ENCODE measurements around the gene AGT.

AGT gene

GRCh38 chr1:230713915-230714764, at the start of gene AGT:
Gene AGT, minus strand, starts transcription at chr1:230714122. Its CDS starts 3,299 bp downstream, at chr1:230710823.
- H3K27ac ChIP-seq (ENCODE audit: low read depth, low read length), result no peak within 1 kb of the TSS
- H3K27me3 ChIP-seq (ENCODE audit: control insufficient read depth in 1 of 2, insufficient read depth in 2 of 2, low read length in 2 of 2), result no peaks in the 10 kb centered on the region
- peaks cover 12 to 16% of the 10 kb centered on the region in 2 donors for H3K4me1 ChIP-seq (ENCODE audit: control insufficient read depth in 1 of 2, insufficient read depth in 2 of 2, low read length in 2 of 2)
- no peak within 1 kb of the TSS for H3K9ac ChIP-seq (ENCODE audit: low read depth in 1 of 2, low read length in 2 of 2)
- no peaks in the 10 kb centered on the region for H3K9me3 ChIP-seq (ENCODE audit: control insufficient read depth in 1 of 2, low read length in 2 of 2)
- H3K4me3 ChIP-seq (ENCODE audit: low read depth in 1 of 2, low read length in 2 of 2), result no peak within 1 kb of the TSS
- H3K36me3 ChIP-seq (ENCODE audit: control insufficient read depth in 1 of 2, insufficient read depth in 2 of 2, low read length in 2 of 2), result no peaks in the 10 kb centered on the region

- no peak overlapping the region for H3K4me3 ChIP-seq (ENCODE audit: low read depth in 1 of 2, low read length in 2 of 2)
- H3K9ac ChIP-seq (ENCODE audit: low read depth in 1 of 2, low read length in 2 of 2), result no peak overlapping the region
- no peak overlapping the region for H3K27ac ChIP-seq (ENCODE audit: low read depth, low read length)
Observed at GRCh38 chr1:230761443-230762167, 47.7 kb upstream of the AGT start.

GRCh38 chr1:230760360-230760827, 46.5 kb upstream of the AGT start:
- H3K4me1 ChIP-seq (ENCODE audit: control insufficient read depth in 1 of 2, insufficient read depth in 2 of 2, low read length in 2 of 2), result no peaks in the 10 kb centered on the region
- H3K4me3 ChIP-seq (ENCODE audit: low read depth in 1 of 2, low read length in 2 of 2), result no peak overlapping the region
- H3K9ac ChIP-seq (ENCODE audit: low read depth in 1 of 2, low read length in 2 of 2), result no peak overlapping the region
- no peaks in the 10 kb centered on the region for H3K9me3 ChIP-seq (ENCODE audit: control insufficient read depth in 1 of 2, low read length in 2 of 2)
- H3K27me3 ChIP-seq (ENCODE audit: control insufficient read depth in 1 of 2, insufficient read depth in 2 of 2, low read length in 2 of 2), result peaks cover 0 to 3% of the 10 kb centered on the region in 2 donors
- no peak overlapping the region for H3K27ac ChIP-seq (ENCODE audit: low read depth, low read length)
- H3K36me3 ChIP-seq (ENCODE audit: control insufficient read depth in 1 of 2, insufficient read depth in 2 of 2, low read length in 2 of 2), result no peaks in the 10 kb centered on the region

More at GRCh38 chr1:230761443-230762167, 47.7 kb upstream of the AGT start:
- H3K36me3 ChIP-seq (ENCODE audit: control insufficient read depth in 1 of 2, insufficient read depth in 2 of 2, low read length in 2 of 2), result no peaks in the 10 kb centered on the region
- H3K9me3 ChIP-seq (ENCODE audit: control insufficient read depth in 1 of 2, low read length in 2 of 2), result no peaks in the 10 kb centered on the region
- H3K27me3 ChIP-seq (ENCODE audit: control insufficient read depth in 1 of 2, insufficient read depth in 2 of 2, low read length in 2 of 2), result peaks cover 0 to 3% of the 10 kb centered on the region in 2 donors
- H3K4me1 ChIP-seq (ENCODE audit: control insufficient read depth in 1 of 2, insufficient read depth in 2 of 2, low read length in 2 of 2), result no peaks in the 10 kb centered on the region

GRCh38 chr1:230759369-230760065, 45.6 kb upstream of the AGT start:
- H3K9me3 ChIP-seq (ENCODE audit: control insufficient read depth in 1 of 2, low read length in 2 of 2), result no peaks in the 10 kb centered on the region
- peaks cover 0 to 3% of the 10 kb centered on the region in 2 donors for H3K27me3 ChIP-seq (ENCODE audit: control insufficient read depth in 1 of 2, insufficient read depth in 2 of 2, low read length in 2 of 2)
- no peak overlapping the region for H3K9ac ChIP-seq (ENCODE audit: low read depth in 1 of 2, low read length in 2 of 2)
- H3K4me1 ChIP-seq (ENCODE audit: control insufficient read depth in 1 of 2, insufficient read depth in 2 of 2, low read length in 2 of 2), result no peaks in the 10 kb centered on the region
- H3K4me3 ChIP-seq (ENCODE audit: low read depth in 1 of 2, low read length in 2 of 2), result no peak overlapping the region
- no peaks in the 10 kb centered on the region for H3K36me3 ChIP-seq (ENCODE audit: control insufficient read depth in 1 of 2, insufficient read depth in 2 of 2, low read length in 2 of 2)
- H3K27ac ChIP-seq (ENCODE audit: low read depth, low read length), result no peak overlapping the region

- no peaks in the 10 kb centered on the region for H3K36me3 ChIP-seq (ENCODE audit: control insufficient read depth in 1 of 2, insufficient read depth in 2 of 2, low read length in 2 of 2)
- H3K9me3 ChIP-seq (ENCODE audit: control insufficient read depth in 1 of 2, low read length in 2 of 2), result no peaks in the 10 kb centered on the region
- H3K4me3 ChIP-seq (ENCODE audit: low read depth in 1 of 2, low read length in 2 of 2), result no peak overlapping the region
- no peak overlapping the region for H3K9ac ChIP-seq (ENCODE audit: low read depth in 1 of 2, low read length in 2 of 2)
- H3K27ac ChIP-seq (ENCODE audit: low read depth, low read length), result no peak overlapping the region
- peaks cover 0 to 3% of the 10 kb centered on the region in 2 donors for H3K27me3 ChIP-seq (ENCODE audit: control insufficient read depth in 1 of 2, insufficient read depth in 2 of 2, low read length in 2 of 2)
- no peaks in the 10 kb centered on the region for H3K4me1 ChIP-seq (ENCODE audit: control insufficient read depth in 1 of 2, insufficient read depth in 2 of 2, low read length in 2 of 2)
Observed at GRCh38 chr1:230758709-230759368, 44.9 kb upstream of the AGT start.

GRCh38 chr1:230757856-230758708, 44.2 kb upstream of the AGT start:
- Histone ChIP-seq H3K27ac (ENCODE audit: low read depth, low read length) (no peak overlapping the region), H3K4me1 (ENCODE audit: control insufficient read depth in 1 of 2, insufficient read depth in 2 of 2, low read length in 2 of 2) (no peaks in the 10 kb centered on the region), H3K4me3 (ENCODE audit: low read depth in 1 of 2, low read length in 2 of 2) (no peak overlapping the region), H3K27me3 (ENCODE audit: control insufficient read depth in 1 of 2, insufficient read depth in 2 of 2, low read length in 2 of 2) (no peaks in the 10 kb centered on the region), H3K36me3 (ENCODE audit: control insufficient read depth in 1 of 2, insufficient read depth in 2 of 2, low read length in 2 of 2) (no peaks in the 10 kb centered on the region), H3K9ac (ENCODE audit: low read depth in 1 of 2, low read length in 2 of 2) (no peak overlapping the region), H3K9me3 (ENCODE audit: control insufficient read depth in 1 of 2, low read length in 2 of 2) (no peaks in the 10 kb centered on the region)

GRCh38 chr1:230754796-230755195, 40.9 kb upstream of the AGT start:
- H3K4me3 ChIP-seq (ENCODE audit: low read depth in 1 of 2, low read length in 2 of 2), result no peak overlapping the region
- no peaks in the 10 kb centered on the region for H3K9me3 ChIP-seq (ENCODE audit: control insufficient read depth in 1 of 2, low read length in 2 of 2)
- H3K27ac ChIP-seq (ENCODE audit: low read depth, low read length), result no peak overlapping the region
- no peaks in the 10 kb centered on the region for H3K27me3 ChIP-seq (ENCODE audit: control insufficient read depth in 1 of 2, insufficient read depth in 2 of 2, low read length in 2 of 2)
- peaks cover 10 to 22% of the 10 kb centered on the region in 2 donors for H3K4me1 ChIP-seq (ENCODE audit: control insufficient read depth in 1 of 2, insufficient read depth in 2 of 2, low read length in 2 of 2)
- H3K36me3 ChIP-seq (ENCODE audit: control insufficient read depth in 1 of 2, insufficient read depth in 2 of 2, low read length in 2 of 2), result no peaks in the 10 kb centered on the region
- no peak overlapping the region for H3K9ac ChIP-seq (ENCODE audit: low read depth in 1 of 2, low read length in 2 of 2)

GRCh38 chr1:230753586-230754251, 39.8 kb upstream of the AGT start:
- no peak overlapping the region for H3K27ac ChIP-seq (ENCODE audit: low read depth, low read length)
- no peaks in the 10 kb centered on the region for H3K27me3 ChIP-seq (ENCODE audit: control insufficient read depth in 1 of 2, insufficient read depth in 2 of 2, low read length in 2 of 2)
- no peaks in the 10 kb centered on the region for H3K9me3 ChIP-seq (ENCODE audit: control insufficient read depth in 1 of 2, low read length in 2 of 2)
- no peaks in the 10 kb centered on the region for H3K36me3 ChIP-seq (ENCODE audit: control insufficient read depth in 1 of 2, insufficient read depth in 2 of 2, low read length in 2 of 2)
- no peak overlapping the region for H3K9ac ChIP-seq (ENCODE audit: low read depth in 1 of 2, low read length in 2 of 2)
- no peak overlapping the region for H3K4me3 ChIP-seq (ENCODE audit: low read depth in 1 of 2, low read length in 2 of 2)
- H3K4me1 ChIP-seq (ENCODE audit: control insufficient read depth in 1 of 2, insufficient read depth in 2 of 2, low read length in 2 of 2), result peaks cover 10 to 22% of the 10 kb centered on the region in 2 donors

GRCh38 chr1:230753191-230753585, 39.3 kb upstream of the AGT start:
- Histone ChIP-seq H3K9me3 (ENCODE audit: control insufficient read depth in 1 of 2, low read length in 2 of 2) (no peaks in the 10 kb centered on the region), H3K4me1 (ENCODE audit: control insufficient read depth in 1 of 2, insufficient read depth in 2 of 2, low read length in 2 of 2) (peaks cover 10 to 22% of the 10 kb centered on the region in 2 donors), H3K4me3 (ENCODE audit: low read depth in 1 of 2, low read length in 2 of 2) (no peak overlapping the region), H3K36me3 (ENCODE audit: control insufficient read depth in 1 of 2, insufficient read depth in 2 of 2, low read length in 2 of 2) (no peaks in the 10 kb centered on the region), H3K9ac (ENCODE audit: low read depth in 1 of 2, low read length in 2 of 2) (no peak overlapping the region), H3K27me3 (ENCODE audit: control insufficient read depth in 1 of 2, insufficient read depth in 2 of 2, low read length in 2 of 2) (no peaks in the 10 kb centered on the region), H3K27ac (ENCODE audit: low read depth, low read length) (no peak overlapping the region)

Data from duodenal mucosa (tissue), 2 donors.